Fibroblast of skin of abdomen (primary cell): Measurements from ENCODE around the gene RELB. TPM values are rescaled to one million over a fixed set of nuclear protein-coding genes. Genes with fewer than 3 reads are reported as not detected.
"Not testable (repeated sequence)": the region's sequence is repeated elsewhere in the genome, so short reads cannot be mapped to it uniquely, and the experiment has no call there.

Source experiments
- DNase-seq: peaks from one replicate; pipeline ENCODE4 v3.0.0-alpha.2; 2013
- polyA plus RNA-seq, 2 experiments: library from polyadenylated mRNA; unstranded; fragments of 120-200 nt; gene quantifications; one replicate each; pipeline ENCODE4 v1.2.1, GENCODE V29; 2013; ENCODE audit not compliant: insufficient read length in 2 of 2

Gene RELB
- 14.0 TPM for polyA plus RNA-seq (2013, experiment 1 of 2; ENCODE audit: insufficient read length)
- 15.8 TPM for polyA plus RNA-seq (2013, experiment 2 of 2; ENCODE audit: insufficient read length)

GRCh38 chr19:45001087-45001739, at the start of gene RELB:
Gene RELB (plus strand): TSS chr19:45001464. CDS start chr19:45001580, 116 bp downstream.
- peak; percentile 91 for DNase-seq

- no peak for DNase-seq
These were observed 47.0 kb upstream of the RELB start for GRCh38 chr19:44954278-44954648.

DNA sequence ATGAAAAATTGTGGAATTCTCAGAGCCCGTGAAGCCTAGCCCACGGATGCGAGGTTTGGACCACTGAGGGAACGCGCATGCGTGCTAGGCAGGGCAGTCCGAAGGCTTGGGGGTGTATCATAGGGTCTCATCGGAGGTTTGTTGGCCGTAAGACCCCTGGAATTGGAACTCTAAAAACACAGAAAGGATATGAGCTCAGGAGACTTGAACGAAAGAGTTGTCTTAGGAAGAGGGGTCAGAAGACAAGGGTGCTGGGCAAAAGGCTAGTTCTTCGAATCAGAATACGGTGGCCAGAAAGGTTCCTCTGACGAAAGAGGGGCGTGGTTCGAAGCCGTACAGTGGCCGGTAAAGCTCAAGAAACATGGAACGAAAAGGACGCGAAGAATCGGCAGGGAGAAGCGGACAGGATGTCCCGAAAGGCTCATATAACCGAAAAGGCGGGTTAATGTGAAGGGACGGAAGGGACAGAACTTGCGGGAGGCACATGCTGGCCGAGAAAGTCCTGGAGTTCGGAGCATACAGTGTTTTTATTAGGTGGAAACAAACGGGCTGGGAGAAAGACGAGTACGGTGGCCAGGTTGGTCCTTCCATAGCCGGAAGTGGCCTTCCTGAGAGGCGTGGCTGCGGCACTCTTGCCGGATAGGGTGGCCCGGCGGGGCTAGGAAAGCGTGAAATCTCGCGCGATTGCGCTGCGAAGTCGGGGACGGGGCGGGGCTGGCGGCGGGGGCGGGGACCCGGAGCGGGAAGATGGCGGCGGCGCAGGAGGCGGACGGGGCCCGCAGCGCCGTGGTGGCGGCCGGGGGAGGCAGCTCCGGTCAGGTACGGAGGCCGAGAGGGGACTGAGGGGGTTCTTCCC, 46.4 kb upstream of the RELB start, which contains the start of gene CLPTM1:
Gene CLPTM1 (plus strand): TSS at position 732 of the 856 bp plus-strand sequence. CDS start 16 bp downstream, at position 748.
- peak; percentile 97 for DNase-seq

DNA sequence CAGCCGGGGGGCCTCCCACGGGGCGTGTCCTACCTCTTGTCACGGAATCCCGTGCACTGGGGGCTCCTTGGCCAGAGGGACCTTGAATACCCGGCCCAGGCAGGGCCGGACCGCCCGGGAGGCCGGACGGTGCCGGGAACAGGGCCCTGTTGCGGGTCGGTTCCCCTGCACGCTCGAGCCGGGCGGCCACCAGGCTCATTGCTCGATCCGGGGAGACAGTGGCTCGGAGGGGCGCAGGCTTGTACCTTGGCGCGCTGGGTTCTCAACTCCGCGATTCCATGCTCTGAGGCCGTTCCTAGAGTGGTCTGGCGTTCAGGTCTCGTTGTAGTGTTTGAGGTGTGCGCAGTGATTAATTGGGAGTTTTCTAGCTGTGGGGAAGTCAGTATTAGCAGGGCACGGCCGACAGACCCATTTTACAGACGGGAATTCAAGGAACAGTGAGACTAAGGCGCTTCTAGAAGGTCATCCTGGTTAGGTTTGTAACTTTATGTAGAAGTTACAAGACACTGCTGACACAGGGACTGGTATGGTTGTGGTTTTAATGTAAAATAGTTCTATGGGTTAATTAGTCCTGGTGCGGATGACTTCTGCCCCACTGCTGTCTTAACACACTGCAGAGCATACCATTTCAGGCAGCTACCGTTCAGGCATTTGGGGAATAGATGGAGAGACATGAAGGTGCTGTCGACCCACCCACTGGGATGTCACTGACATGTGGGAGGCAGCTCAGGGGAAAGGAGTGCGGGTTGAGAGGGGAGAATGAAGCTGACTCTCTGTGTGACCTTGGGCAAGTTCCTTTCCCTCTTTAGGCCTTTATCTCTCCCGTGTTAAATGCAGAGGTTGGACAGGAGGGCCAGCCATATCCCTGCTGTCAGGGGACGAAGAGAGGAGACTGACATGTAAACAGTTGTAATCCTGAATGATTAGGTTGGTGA, 45.5 kb upstream of the RELB start:
- no peak for DNase-seq

DNA sequence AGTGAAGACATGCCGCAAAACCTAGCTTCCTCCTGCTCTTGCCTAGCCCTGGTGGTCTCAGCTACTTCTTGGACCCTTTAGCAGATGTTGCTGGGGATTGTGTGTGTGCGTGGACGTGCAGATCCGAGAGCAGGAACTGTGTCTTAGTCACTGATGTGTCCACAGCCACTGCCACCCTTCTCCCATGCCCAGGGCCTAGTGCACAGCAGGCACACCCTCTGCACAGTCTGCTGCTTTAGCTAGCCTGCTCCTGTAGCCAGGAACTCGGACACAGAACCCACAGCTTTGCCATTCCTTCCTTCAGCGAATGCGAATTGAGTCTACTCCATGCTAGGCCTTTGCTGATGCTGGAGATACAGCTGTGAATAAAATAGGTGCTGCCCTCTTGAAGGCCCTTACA, 43.7 kb upstream of the RELB start:
- DNase-seq, result no peak

DNA sequence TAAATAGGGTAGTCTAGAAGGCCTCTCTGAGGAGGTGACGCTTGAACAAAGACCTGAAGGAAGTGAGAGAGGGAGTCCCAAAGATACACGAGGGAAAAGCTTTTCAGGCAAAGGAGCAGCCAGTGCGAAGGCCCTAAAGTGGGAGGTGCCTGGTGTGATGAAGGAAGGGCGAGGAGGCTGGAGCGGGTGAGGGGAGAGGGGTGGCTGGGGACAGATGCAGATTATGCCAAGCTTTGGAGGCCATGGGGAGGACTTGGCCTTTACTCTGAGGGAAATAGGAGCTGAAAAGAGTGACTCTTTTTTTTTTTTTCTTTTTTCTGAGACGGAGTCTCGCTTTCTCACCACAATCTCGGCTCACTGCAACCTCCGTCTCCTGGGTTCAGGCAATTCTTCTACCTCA, 43.2 kb upstream of the RELB start:
- no peak for DNase-seq

- DNase-seq, result no peak
These were observed 41.6 kb upstream of the RELB start for GRCh38 chr19:44959691-44960090.

- DNase-seq, result no peak
These were observed 40.1 kb upstream of the RELB start for GRCh38 chr19:44960906-44961728.

DNA sequence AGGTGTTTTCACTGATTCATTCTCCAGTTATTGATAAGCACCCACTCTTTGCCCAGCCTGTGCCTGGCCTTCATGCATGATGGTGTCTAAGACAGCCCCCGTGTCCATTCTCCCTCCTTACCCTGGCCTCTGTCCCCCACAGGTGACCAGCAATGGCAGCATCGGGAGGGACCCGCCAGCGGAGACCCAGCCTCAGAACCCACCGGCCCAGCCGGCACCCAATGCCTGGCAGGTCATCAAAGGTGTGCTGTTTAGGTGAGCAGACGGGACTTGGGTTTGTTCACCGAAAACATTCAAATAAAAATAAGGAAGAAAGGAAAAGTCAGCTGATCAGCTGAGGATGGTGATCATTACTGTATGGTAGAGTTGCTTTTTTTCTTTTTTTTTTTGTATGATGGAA, 39.4 kb upstream of the RELB start:
- DNase-seq, result no peak

DNA sequence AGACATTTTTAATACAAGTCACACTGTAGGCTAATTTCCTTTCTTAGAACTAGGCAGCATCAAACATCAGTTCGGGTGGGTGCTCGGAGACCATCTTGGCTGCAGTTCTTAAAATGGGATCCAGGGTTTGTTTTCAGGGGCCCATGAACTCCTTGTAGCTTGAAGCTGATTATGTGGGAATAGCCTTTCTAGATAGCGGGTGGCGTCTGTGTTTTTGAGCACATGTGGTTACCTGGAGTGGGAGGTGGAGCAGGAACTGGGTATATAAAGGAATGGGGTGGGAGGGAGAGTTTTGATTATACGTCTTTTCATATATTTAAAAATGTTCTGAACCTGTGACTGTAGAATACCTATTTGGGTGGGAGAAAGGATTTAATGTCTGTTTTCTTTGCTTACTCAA, 33.1 kb upstream of the RELB start:
- no peak for DNase-seq

DNA sequence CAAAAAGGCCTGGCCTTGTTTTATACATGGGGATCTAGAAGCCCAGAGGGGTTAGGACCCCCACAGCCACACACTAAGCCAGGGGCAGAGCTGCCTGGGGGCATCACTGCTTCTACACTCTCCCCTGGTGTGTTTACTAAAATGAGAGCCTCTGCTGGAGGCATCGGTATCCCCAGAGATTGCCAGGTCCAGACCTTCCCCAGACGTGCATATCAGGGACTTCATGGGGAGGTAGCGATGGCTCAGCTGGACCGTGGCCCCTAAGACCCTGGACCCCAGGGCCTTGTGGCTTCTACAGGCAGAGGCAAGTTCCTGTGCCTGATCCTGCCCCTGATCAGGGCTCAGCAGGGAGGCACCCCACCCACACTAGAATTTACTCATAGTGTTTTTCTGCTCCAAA, 32.6 kb upstream of the RELB start:
- no peak for DNase-seq

DNA sequence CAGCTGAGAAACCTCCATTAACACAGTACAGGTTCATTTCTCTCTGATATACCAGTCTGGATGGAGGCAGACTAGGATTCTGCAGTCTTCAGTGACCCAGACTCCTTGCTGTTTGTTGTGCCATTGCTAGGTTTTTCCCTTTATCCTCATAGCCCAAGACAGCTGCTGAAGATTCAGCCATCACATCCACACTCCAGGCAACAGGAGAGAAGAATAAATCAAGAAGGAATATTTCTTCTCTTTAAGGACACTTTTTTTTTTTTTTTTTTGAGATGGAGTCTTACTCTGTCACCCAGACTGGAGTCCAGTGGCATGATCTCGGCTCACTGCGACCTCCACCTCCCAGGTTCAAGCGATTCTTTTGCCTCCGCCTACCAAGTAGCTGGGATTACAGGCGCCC, 31.8 kb upstream of the RELB start:
- no peak for DNase-seq

GRCh38 chr19:44971451-44971850, 29.8 kb upstream of the RELB start:
- DNase-seq, result not testable (repeated sequence)

GRCh38 chr19:44972802-44973201, 28.5 kb upstream of the RELB start:
- no peak for DNase-seq

- no peak for DNase-seq
These were observed 27.1 kb upstream of the RELB start for GRCh38 chr19:44973982-44974735.

DNA sequence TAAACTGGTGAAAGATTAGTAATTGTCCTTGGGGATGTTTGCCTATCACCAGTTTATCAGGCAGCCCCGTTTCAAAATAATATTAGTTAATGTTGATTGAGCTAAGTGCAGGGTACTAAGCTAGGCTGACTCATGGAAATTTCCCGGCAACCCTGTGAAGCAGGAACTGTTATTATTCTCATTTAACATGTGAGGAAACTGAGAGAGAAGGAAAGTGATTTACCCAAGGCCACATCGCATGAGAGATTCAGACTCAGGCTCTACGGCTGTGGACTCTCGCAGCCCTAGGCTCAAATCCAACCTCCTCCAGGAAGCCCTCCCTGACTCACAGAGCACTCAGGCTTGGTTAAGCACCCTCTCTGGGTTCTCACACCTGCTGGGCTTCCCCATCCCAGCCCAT, 26.4 kb upstream of the RELB start:
- DNase-seq, result no peak

GRCh38 chr19:44975444-44975843, 25.8 kb upstream of the RELB start:
- DNase-seq, result no peak

GRCh38 chr19:44984005-44984404, 17.3 kb upstream of the RELB start:
- no peak for DNase-seq

DNA sequence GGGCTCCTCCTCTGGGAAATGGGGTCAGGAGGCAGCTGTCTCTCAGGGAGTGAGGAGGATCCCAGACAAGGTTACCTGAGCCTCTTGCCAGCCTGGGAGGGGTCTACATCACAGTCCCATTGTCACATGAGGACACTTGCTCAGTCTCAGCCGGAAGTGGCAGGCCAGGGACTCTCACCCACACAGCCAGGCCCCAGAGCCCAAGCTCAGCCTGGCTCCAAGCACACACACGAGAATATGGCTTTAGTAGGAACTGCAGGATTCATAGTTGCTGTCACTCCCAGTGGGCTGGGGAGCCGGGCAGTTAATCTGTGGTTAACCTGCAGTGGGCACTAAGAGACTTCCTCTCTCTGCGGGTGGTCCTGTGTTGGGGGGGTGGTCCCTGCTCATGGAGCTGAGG, 15.8 kb upstream of the RELB start:
- no peak for DNase-seq

DNA sequence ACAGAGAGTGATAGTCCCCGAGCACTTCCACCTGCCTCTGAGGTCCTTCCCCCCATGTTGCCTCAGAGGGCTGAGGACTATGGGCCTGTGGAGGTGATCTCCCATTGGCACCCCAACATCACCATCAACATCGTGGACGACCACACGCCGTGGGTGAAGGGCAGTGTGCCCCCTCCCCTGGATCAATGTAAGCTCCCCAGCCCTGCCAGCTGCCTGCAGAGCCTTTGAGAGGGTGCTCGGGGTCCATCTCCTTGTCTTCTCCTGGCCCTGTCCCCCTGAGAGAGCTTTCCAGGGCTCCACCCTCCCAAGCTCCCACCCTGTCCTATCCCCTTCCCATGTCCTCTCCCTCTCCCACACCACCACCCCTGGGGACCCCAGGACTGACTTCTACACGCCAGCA, 14.9 kb upstream of the RELB start:
- DNase-seq, result no peak

- no peak for DNase-seq
These were observed 14.1 kb upstream of the RELB start for GRCh38 chr19:44987148-44987675.
